ENCODE data around the gene SDK2.
"Not testable (repeated sequence)": the region's sequence is repeated elsewhere in the genome, so short reads cannot be mapped to it uniquely, and the experiment has no call there.

Gene SDK2

DNA sequence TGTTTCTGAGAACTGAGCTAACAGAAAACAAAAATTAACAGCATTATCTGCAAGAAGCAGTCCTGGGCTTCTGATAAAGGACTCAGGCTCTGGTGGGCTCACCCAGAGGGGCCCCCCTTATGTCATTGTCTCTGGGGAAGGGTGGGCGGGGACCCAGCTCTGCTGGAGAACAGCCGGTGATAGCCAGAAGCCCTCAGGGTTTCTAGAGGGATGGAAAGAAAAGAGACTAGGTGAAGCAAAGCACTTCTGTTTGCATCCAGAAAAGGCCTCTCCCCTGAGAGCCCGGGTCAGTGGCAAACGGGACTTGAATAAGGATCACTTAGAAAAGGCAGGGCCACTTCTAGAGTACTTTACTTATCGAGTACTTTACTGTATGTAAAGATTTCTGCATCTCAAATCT, 325.4 kb downstream of the SDK2 start:
- H3K9ac ChIP-seq (ENCODE audit: low read depth, low read length): no peak overlapping the region
- no peaks in the 10 kb centered on the region for H3K36me3 ChIP-seq (ENCODE audit: insufficient read depth, low read depth, low read length)
- no peaks in the 10 kb centered on the region for H3K9me3 ChIP-seq (ENCODE audit: insufficient read depth, low read depth, low read length)
- peaks cover 7% of the 10 kb centered on the region; the same call in 1 of the 2 replicates for H3K4me1 ChIP-seq (ENCODE audit: insufficient read depth, low read length)
- no peak overlapping the region for H3K4me3 ChIP-seq (ENCODE audit: low read length)
- H3K27ac ChIP-seq (ENCODE audit: low read length): no peak overlapping the region
- H3K27me3 ChIP-seq (ENCODE audit: insufficient read depth, low read length): no peaks in the 10 kb centered on the region

DNA sequence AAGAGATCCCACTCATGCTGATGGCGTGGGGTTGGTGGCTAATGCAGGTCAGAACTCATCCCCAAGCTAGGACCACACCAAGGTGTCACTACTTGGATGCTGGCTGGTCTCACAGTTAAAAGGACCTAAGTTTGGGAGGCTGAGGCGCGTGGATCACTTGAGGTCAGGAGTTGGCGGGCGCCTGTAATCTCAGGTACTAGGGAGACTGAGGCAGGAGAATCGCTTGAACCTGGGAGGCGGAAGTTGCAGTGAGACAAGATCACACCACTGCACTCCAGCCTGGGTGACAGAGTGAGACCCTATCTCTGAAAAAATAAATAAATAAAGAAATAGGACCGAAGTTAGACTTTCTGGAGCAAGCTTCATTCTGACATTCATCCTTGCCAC, 325.8 kb downstream of the SDK2 start:
- peaks cover 7% of the 10 kb centered on the region; the same call in 1 of the 2 replicates for H3K4me1 ChIP-seq (ENCODE audit: insufficient read depth, low read length)
- H3K27me3 ChIP-seq (ENCODE audit: insufficient read depth, low read length): no peaks in the 10 kb centered on the region
- H3K9ac ChIP-seq (ENCODE audit: low read depth, low read length): no peak overlapping the region
- no peaks in the 10 kb centered on the region for H3K36me3 ChIP-seq (ENCODE audit: insufficient read depth, low read depth, low read length)
- H3K9me3 ChIP-seq (ENCODE audit: insufficient read depth, low read depth, low read length): no peaks in the 10 kb centered on the region
- H3K27ac ChIP-seq (ENCODE audit: low read length): no peak overlapping the region
- no peak overlapping the region for H3K4me3 ChIP-seq (ENCODE audit: low read length)

DNA sequence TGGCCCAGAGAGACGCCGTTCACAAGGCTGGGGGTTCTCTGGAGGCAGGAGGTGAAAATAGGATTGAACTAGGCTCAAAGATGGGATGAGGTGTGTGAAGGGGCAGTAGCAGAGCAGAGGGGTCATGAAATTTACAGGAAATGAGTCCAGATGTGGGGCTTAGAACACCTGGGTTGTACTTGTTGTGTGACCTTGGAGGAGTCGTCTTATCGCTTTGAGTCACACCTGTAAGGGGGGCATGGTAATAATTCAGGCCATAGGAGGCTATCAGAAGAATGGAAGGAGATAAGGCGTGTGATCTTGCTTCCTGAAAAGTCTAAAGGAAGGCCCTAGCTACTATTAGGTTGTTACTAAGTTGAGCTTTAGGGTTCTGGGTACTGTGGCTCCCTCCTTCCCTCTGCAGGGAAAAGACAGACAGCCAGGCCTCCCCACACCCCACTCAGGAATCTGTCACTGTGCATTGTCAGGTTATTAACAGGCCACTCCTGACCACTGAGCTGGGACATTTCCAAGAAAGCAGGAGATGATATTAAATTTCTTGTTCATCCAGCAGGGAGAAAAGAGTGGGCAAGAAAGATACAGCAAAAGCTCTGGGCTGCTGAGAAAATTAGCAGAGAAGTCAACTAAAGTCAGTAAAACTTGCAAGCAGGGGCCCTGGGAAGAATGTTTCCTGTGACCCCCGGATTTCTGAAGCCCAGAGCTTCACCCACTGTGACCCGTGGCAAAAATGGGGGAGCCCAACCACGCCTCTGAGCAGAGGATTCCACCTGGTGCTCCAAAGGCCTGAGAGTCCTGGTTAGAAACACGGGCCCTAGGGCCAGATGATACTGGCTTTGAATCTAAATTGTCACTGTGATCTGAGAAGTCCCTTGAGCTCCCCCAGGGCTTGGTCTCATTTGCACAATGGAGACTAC, 326.5 kb downstream of the SDK2 start:
- no peaks in the 10 kb centered on the region for H3K36me3 ChIP-seq (ENCODE audit: insufficient read depth, low read depth, low read length)
- peaks cover 10% of the 10 kb centered on the region; the same call in 1 of the 2 replicates for H3K4me1 ChIP-seq (ENCODE audit: insufficient read depth, low read length)
- peaks cover 2% of the 10 kb centered on the region for H3K27me3 ChIP-seq (ENCODE audit: insufficient read depth, low read length)
- H3K9ac ChIP-seq (ENCODE audit: low read depth, low read length): no peak overlapping the region
- no peaks in the 10 kb centered on the region for H3K9me3 ChIP-seq (ENCODE audit: insufficient read depth, low read depth, low read length)
- no peak overlapping the region for H3K4me3 ChIP-seq (ENCODE audit: low read length)
- no peak overlapping the region for H3K27ac ChIP-seq (ENCODE audit: low read length)

DNA sequence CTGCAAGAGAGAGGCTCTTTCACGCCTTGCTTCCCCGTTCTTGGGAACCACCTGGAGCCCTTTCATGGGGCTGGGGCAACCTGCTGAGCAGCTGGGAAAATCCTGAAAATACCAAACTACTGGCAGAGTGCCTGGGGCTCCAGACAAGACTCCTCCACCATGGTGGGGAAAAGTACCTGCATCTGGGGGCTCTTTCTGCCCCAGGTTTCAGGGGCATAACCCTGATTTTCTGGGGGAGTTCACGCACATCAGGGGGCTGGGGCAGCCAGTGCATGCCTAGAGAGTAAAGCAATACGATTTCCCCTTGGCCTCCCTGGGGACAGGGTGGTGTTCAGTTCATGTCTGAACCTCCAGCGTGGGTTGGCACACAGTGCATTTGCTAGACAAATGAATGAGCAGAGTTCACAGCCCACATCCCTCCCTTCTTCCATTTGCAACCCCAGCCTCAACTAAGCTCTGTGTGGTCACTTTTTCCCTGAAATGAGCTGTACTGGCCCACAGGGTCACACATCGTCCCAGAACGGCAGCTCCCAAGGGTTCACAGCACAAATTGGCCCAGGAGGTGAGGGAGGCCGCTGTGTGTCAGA, 327.2 kb downstream of the SDK2 start:
- Histone ChIP-seq H3K9me3 (ENCODE audit: insufficient read depth, low read depth, low read length) (no peaks in the 10 kb centered on the region), H3K27me3 (ENCODE audit: insufficient read depth, low read length) (peaks cover 9% of the 10 kb centered on the region), H3K36me3 (ENCODE audit: insufficient read depth, low read depth, low read length) (no peaks in the 10 kb centered on the region), H3K4me3 (ENCODE audit: low read length) (no peak overlapping the region), H3K4me1 (ENCODE audit: insufficient read depth, low read length) (peaks cover 14% of the 10 kb centered on the region; the same call in 1 of the 2 replicates), H3K27ac (ENCODE audit: low read length) (no peak overlapping the region), H3K9ac (ENCODE audit: low read depth, low read length) (no peak overlapping the region)

DNA sequence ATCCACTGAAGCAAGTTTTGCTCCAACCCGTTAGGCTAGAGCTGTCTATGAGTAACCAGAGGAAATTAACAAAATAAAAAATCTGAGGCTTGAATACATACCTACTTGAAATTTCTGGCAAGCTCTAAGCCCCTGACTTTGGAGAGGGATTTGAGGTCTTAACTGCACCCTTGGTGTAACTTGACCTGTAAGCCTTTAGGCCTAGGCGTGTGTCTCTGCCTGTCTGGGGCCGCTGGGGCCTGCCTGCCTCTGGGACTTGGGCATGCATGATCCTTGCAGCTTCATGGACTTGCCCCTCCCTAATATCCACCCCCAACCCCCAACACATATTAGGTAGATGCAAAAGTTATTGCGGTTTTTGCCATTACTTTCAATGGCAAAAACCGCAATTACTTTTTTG, 328.8 kb downstream of the SDK2 start:
- Histone ChIP-seq H3K36me3 (ENCODE audit: insufficient read depth, low read depth, low read length) (no peaks in the 10 kb centered on the region), H3K4me3 (ENCODE audit: low read length) (no peak overlapping the region), H3K27ac (ENCODE audit: low read length) (no peak overlapping the region), H3K4me1 (ENCODE audit: insufficient read depth, low read length) (peaks cover 14% of the 10 kb centered on the region; the same call in 1 of the 2 replicates), H3K27me3 (ENCODE audit: insufficient read depth, low read length) (peaks cover 9% of the 10 kb centered on the region), H3K9me3 (ENCODE audit: insufficient read depth, low read depth, low read length) (no peaks in the 10 kb centered on the region), H3K9ac (ENCODE audit: low read depth, low read length) (no peak overlapping the region)

DNA sequence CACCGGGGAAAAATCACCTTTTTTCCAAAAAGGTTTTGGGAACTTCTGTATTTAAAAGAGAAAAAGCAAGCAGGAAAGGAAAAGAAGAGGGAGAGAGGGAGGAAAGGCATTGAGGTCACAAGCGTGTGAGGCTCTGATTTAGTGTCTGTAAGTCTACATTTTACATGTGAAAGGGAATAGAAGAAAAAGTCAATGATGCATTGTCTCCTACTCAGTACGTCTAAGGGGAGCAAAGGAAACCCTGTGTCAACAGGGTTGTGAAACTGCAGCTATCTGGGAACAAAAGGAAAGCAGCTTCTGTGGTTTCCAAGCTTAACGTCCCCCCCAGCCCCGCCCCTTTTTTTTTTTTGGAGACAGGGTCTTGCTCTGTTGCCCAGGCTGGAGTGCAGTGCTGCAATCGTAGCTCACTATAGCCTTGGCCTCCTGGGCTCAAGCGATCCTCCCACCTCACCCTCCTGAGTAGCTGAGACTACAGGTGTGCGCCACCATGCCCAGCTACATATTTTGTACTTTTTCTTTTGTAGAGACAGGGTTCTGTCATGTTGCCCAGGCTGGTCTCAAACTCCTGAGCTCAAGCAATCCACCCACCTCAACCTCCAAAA, 330.6 kb downstream of the SDK2 start:
- Histone ChIP-seq H3K27me3 (ENCODE audit: insufficient read depth, low read length) (peaks cover 15% of the 10 kb centered on the region), H3K27ac (ENCODE audit: low read length) (no peak overlapping the region), H3K9ac (ENCODE audit: low read depth, low read length) (no peak overlapping the region), H3K9me3 (ENCODE audit: insufficient read depth, low read depth, low read length) (no peaks in the 10 kb centered on the region), H3K36me3 (ENCODE audit: insufficient read depth, low read depth, low read length) (no peaks in the 10 kb centered on the region), H3K4me1 (ENCODE audit: insufficient read depth, low read length) (peaks cover 20% of the 10 kb centered on the region; the same call in 1 of the 2 replicates), H3K4me3 (ENCODE audit: low read length) (no peak overlapping the region)

DNA sequence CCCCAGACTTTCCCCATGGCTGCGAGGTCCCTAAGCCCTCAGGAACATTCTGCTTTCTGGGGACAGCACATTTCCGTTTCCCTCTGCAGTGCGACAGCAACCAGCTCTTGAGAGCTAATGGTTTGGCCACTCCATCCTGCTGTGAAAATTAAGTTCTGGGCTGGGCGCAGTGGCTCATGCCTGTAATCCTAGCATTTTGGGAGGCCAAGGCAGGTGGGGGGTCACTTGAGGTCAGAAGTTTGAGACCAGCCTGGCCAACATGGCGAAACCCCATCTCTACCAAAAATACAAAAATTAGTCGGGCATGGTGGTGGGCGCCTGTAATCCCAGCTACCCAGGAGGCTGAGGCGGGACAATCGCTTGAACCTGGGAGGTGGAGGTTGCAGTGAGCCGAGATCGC, 331.4 kb downstream of the SDK2 start:
- not testable (repeated sequence) for H3K9me3 ChIP-seq (ENCODE audit: insufficient read depth, low read depth, low read length); H3K27ac ChIP-seq (ENCODE audit: low read length); H3K36me3 ChIP-seq (ENCODE audit: insufficient read depth, low read depth, low read length)
- Histone ChIP-seq H3K4me3 (ENCODE audit: low read length) (peak overlapping the region; percentile 91; the same call in 1 of the 2 replicates), H3K27me3 (ENCODE audit: insufficient read depth, low read length) (peaks cover 15% of the 10 kb centered on the region), H3K9ac (ENCODE audit: low read depth, low read length) (peak overlapping the region; percentile 63; the same call in 1 of the 2 replicates), H3K4me1 (ENCODE audit: insufficient read depth, low read length) (peaks cover 24% of the 10 kb centered on the region)

DNA sequence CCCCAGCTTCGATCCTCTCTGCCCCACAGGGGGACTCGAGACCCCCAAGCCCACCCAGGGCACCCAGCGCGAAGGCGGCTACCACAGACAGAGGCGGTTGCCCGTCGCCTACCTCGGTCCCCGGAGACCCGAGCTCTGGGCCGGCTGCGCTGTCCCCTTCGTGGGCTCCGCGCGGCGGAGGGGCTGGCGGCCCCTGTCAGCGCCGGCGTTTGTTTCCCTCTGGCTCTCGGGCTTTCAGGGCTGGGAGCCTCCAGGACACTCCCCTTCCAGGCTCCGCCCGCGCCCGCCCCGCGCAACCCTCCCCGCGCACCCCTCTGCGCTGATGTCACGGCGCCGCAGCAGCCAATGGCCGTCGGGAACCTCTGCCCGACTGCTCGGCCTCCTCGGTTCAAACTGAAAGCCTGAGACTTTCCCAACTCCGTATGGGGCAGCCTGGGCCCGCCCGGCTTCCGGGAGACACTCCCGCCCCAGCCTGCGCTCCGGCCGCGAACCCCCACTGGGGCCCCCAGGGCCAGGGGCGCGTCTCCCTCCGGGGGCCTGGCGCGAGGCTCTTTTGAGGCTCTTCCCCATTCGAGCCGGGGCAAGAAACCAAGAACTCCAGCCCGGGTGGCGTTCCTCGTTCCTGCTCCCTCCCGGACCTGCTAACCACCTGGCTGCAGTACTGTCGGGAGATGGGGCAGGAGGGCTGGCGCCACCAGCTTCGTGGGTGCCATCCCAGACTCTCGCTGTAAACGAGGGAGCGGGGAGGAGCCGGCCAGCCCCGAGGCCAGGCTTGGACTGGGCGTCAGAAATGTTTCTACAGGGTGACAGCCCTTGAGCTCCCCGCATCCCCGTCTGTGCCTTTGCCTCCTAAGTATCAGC, 332.2 kb downstream of the SDK2 start, which contains the start of gene CDC42EP4:
TSS of gene CDC42EP4 (minus strand) at position 221 of the 861 bp plus-strand sequence. CDS start 25,501 bp downstream, outside the sequence.
- no peaks in the 10 kb centered on the region for H3K36me3 ChIP-seq (ENCODE audit: insufficient read depth, low read depth, low read length)
- H3K4me1 ChIP-seq (ENCODE audit: insufficient read depth, low read length): peaks cover 24% of the 10 kb centered on the region
- no peaks in the 10 kb centered on the region for H3K9me3 ChIP-seq (ENCODE audit: insufficient read depth, low read depth, low read length)
- H3K27ac ChIP-seq (ENCODE audit: low read length): no peak within 1 kb of the TSS
- H3K9ac ChIP-seq (ENCODE audit: low read depth, low read length): peak within 1 kb of the TSS; percentile 86; the same call in 1 of the 2 replicates
- peaks cover 15% of the 10 kb centered on the region for H3K27me3 ChIP-seq (ENCODE audit: insufficient read depth, low read length)
- H3K4me3 ChIP-seq (ENCODE audit: low read length): peak within 1 kb of the TSS; percentile 91

DNA sequence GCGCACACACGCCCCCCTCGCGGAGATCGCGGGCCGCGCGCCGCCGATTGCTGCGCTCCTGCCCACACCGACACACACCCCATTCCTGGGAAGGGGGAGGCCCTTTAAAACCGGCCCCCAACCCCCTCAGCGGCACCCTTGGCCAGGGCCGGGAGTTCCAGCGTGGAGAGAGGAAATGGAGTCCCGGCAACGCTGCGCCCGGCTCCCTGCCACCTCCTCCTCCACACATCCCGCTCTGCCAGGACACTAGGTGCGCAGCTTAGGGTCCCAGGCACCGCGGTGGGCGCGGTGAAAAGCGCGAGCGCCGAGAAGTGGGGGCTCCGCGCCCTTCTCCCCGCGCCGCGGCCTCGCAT, 332.8 kb downstream of the SDK2 start:
- Histone ChIP-seq H3K27ac (ENCODE audit: low read length) (no peak overlapping the region), H3K4me3 (ENCODE audit: low read length) (peak overlapping the region; percentile 91), H3K36me3 (ENCODE audit: insufficient read depth, low read depth, low read length) (no peaks in the 10 kb centered on the region), H3K4me1 (ENCODE audit: insufficient read depth, low read length) (peaks cover 21% of the 10 kb centered on the region), H3K27me3 (ENCODE audit: insufficient read depth, low read length) (peaks cover 15% of the 10 kb centered on the region), H3K9ac (ENCODE audit: low read depth, low read length) (peak overlapping the region; percentile 86; the same call in 1 of the 2 replicates), H3K9me3 (ENCODE audit: insufficient read depth, low read depth, low read length) (no peaks in the 10 kb centered on the region)

DNA sequence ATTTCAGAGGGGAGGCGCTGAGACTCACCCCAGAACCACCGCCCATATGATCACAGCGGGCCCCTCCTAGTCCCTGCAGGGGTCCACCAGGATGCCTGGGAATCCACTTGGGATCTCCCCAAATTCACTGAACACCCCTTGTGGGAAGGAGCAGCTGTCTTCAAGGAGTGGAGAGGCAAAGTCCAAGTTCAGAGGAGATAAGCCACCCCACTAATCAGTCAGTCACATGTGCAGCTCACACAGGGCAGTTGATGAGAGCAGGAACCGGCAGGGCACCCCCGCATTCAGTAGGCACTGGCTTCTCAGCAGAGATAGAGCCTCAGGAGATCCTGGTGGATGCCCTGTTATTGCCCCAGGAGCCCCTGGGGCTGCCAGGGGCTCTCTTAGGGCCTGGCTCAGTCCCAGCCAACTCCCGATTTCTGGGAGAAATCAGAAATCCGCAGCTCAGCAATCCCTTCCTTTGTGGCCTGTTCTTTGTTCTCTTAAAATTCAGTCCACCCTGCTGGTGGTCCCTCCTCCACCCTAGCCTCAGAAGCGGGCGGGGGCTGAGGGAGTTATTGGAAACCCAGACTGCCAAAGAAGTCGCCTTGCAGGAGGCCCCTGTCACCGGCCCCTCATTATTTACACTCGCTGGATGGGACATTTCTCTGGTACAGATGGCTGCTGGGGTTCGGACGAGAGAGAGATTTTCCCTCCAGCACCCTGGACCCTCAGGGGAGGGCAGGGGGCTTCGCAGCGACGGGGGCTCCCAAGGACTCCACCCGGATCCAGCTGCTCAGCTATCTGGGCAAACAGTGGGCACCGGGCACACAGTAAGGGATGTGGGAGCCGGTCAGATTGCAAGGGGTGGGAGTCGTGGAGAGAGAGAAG, 334.3 kb downstream of the SDK2 start:
- no peaks in the 10 kb centered on the region for H3K9me3 ChIP-seq (ENCODE audit: insufficient read depth, low read depth, low read length)
- H3K9ac ChIP-seq (ENCODE audit: low read depth, low read length): peak overlapping the region; percentile 86
- peak overlapping the region; percentile 23 for H3K27ac ChIP-seq (ENCODE audit: low read length)
- peaks cover 15% of the 10 kb centered on the region for H3K27me3 ChIP-seq (ENCODE audit: insufficient read depth, low read length)
- peak overlapping the region; percentile 91 for H3K4me3 ChIP-seq (ENCODE audit: low read length)
- peaks cover 27% of the 10 kb centered on the region for H3K4me1 ChIP-seq (ENCODE audit: insufficient read depth, low read length)
- H3K36me3 ChIP-seq (ENCODE audit: insufficient read depth, low read depth, low read length): no peaks in the 10 kb centered on the region
